GM21447 (cell line): ENCODE data around the gene PAPSS2.
"Not testable (repeated sequence)": the region's sequence is repeated elsewhere in the genome, so short reads cannot be mapped to it uniquely, and the experiment has no call there.

Source experiments
- ATAC-seq: cut with Tn5 transposase; IDR thresholded peaks from one replicate; pipeline ENCODE4 v1.9.1; 2021; ENCODE audit not compliant: unreplicated experiment

Gene PAPSS2

GRCh38 chr10:87742992-87743610, 83.4 kb downstream of the PAPSS2 start:
- ATAC-seq: not testable (repeated sequence)

DNA sequence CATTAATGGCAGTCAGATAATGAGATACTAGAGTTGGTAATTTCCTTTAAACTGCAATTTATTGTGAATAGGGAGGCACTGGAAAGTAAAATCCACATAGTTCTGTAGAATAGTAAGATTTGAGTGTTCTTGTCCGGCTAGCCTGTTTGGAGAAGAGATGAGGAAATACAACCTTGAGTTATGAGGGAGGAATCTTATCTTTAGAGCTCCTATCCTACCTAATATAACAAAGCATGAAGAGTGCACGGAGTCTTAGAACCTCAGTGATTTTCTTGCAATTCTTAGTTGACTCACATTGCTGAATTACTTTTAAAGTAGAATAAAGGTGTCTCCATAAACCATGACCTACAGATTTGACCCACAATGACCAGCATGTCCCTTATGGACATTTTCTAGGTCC, 84.9 kb downstream of the PAPSS2 start:
- no peak for ATAC-seq

DNA sequence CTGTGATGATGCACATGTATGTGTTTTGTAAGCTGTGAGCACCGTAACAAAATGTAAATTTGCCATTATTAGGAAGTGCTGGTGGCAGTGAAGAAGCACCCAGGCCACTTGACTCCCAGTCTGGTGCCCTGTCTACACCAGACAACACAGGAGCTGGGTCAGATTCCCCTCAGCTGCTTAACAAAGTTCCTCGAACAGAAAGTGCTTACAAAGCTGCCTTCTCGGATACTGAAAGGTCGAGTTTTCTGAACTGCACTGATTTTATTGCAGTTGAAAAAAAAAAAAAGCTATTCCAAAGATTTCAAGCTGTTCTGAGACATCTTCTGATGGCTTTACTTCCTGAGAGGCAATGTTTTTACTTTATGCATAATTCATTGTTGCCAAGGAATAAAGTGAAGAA, 87.2 kb downstream of the PAPSS2 start:
- ATAC-seq: no peak

- ATAC-seq: not testable (repeated sequence)
These were observed 88.6 kb downstream of the PAPSS2 start for GRCh38 chr10:87748244-87748643.

- no peak for ATAC-seq
These were observed 90.5 kb downstream of the PAPSS2 start for GRCh38 chr10:87750001-87750671.

DNA sequence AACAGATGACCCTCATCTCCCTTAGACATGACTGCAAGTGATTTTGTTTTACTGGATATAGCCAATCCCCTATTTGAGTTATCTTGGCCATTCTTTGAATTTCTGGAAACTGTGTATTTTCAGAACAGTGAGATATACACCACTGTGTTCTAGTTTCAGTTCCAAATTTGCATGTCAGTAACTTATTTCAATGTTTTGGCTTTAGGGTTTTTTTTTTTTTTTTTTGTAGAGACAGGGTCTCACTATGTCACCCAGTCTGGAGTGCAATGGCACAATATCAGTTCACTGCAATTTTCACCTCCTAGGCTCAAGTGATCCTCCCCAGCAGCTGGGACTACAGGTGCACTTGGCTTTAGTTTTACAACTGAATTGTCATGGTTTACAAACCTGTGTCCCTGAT, 91.1 kb downstream of the PAPSS2 start:
- peak; percentile 58 for ATAC-seq

DNA sequence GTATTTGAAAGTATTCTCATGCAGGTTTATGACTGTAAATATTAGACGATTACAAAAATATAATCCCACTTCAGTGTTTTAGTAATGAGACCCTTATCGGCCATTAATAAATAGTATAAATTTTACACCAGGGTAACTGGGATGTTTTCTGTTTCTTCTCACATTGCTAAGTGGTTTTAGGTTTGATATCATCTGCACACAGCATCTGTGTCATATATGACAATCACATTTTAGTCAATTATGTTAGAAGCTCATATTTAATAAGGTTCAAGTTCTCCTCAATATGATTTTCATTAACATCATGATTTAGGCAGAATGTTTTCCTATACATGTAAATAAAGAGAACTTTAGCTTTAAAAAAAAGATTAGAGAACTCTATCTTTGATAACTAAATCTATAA, 91.6 kb downstream of the PAPSS2 start:
- ATAC-seq: no peak

DNA sequence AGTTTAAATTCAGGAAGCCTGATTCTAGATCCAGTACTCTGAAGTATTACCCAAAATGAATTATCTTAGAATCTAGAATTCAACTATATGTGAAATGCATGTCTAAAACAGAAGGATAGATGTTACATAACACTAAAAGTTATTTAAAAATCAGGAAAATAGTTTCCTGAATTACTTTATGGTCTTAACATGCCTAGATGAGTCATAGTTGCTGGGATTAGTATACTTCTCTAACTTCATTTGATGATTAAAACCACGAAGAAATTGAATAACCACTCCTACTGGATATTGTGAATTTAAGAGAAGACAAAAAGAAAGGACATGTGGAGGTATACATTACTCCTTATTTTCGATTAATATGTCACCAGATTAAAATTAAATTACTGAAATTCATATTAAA, 92.9 kb downstream of the PAPSS2 start:
- no peak for ATAC-seq

DNA sequence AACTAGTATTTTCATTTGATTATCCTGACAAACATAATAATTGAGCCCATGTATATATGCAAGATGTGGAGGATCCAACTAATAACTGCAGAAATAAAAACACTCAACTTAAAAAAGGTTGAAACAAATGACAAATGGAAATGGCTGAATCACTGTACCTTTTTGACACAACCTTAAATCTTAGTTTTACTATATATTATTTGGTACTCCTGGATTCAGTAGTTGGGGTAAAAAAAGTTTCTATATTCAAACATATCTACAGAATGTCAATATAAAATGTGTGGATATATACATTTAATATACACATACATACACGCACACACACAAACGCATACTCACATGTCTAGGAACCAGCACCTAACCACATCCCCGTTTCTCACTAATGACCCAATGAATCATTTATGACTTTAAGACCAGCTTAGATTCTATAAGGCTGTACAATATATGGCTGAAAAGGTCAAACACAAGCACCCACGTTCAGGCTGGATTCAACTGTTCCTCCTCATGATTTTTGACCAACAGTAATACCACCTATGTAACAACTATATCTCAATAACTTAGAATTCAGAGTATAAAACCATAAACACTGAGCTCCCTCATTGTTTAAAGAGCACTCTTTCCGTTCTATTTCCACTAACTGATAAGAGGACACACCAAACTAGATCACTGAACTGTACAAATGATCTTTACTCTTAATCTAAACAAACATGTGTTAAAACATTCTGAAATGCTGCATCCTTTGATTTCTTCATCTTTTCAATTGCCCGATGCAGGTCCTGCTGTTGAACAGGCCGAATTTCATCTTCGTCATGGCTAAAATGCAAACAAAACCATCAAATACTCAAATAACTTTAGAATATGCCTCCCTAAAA, 94.6 kb downstream of the PAPSS2 start:
- ATAC-seq: no peak

DNA sequence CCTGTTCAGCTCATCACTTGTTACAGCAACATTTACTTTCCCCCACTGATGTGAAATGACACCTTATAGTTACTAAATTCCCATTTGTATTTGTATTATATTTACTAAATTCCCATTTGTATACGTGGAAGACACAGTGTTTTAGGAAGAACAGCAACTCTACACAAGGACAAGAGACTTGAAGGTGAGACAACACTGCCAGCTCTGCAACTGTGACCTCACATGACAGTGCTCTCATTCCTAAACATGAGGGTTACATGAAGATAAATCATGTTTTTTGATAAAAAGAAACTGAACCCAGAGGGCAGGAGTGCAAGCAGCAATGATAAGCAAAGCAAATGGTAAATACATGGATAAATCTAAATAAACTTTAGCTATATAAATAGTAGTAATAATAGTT, 98.0 kb downstream of the PAPSS2 start:
- ATAC-seq: no peak

- ATAC-seq: no peak
These were observed 99.9 kb downstream of the PAPSS2 start for GRCh38 chr10:87759551-87759950.

DNA sequence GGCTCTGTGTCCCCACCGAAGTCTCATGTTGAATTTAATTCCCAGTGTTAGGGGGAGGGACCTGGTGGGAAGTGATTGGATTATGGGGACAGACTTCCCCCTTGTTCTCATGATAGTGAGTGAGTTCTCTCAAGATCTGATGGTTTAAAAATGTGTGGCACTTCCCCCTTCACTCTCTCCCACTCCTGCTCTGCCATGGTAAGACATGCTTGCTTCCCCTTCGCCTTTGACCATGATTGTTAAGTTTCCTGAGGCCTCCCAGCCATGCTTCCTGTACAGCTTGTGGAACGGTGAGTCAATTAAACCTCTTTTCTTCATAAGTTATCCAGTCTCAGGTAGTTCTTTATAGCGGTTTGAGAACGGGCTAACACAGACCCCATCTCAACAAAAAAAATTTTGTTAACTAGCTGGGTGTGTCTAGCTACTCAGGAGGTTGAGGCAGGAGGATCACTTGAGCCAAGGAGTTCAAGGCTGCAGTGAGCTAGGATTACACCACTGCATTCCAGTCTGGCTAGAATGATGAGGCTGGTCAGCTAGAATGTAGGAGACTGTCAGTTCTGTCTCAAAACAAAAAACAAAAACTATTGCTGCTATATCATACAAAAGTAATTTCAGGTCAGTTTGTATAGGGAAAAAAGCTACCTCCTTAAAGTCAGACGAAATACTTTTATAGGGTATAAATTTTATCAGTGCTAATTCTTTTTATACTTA, 100.7 kb downstream of the PAPSS2 start:
- ATAC-seq: no peak

- no peak for ATAC-seq
These were observed 101.5 kb downstream of the PAPSS2 start for GRCh38 chr10:87761153-87761552.

GRCh38 chr10:87761892-87762291, 102.2 kb downstream of the PAPSS2 start:
- peak; percentile 80 for ATAC-seq

DNA sequence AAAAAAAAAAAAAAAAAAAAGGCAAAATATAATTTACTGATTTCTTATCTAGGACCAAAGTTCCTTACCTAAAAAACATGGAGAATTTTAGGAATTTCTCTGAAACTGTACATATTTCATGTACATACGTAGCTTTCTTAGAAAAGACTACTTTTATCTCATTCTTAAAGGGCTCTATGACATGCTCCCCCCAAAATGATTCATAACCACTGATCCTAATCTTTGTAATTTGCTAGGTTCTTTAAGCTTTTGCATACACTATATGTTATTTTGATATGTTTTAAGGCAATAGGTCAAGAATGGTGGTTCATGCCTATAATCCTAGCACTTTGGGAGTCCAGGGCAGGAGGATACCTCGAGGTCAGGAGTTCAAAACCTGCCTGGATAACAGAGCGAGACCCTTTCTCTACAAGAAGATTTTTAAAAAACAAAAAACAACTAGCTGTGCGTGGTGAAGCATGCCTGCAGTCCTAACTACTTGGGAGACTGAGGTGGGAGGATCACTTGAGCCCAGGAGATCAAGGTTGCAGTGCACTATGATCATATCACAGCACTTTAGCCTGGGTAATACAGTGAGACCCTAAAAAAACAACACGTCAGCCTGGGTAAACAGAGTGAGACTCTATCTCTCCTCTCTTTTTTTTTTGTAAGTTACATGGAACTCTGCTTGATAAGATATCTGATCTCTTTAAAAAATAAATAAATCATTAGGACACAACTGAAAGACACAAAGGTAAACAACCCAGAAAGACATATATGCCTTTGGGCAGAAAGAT, 103.6 kb downstream of the PAPSS2 start:
- ATAC-seq: no peak

- no peak for ATAC-seq
These were observed 104.6 kb downstream of the PAPSS2 start for GRCh38 chr10:87764072-87764934.

DNA sequence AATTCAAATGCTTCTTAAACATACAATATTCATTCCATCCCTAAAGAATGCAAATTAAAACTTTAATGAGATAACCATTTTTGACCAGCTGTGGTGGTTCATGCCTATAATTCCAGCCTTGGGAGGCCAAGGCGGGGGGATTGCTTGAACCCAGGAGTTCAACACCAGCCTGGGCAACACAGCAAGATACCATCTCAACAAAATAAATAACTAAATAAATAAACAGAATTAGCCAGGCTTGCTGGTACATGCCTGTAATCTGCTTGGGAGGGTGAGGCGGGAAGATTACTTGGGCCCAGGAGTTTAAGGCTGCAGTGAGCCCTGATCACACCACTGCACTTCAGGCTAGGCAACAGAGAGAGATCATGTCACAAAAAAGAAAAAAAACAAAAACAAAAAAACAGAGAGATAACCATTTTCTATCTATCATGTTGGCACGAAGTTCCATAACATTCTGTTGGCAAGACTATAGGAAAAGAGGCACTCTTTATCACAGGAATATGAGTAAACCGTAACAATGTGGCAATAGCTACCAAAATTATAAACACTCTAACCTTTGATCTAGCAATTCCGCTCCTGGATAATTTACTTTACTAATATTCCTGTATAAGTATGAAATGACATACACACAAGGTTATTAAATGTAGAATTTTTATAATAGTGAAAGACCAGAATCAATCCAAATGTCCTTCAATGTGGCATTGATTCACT, 106.1 kb downstream of the PAPSS2 start:
- ATAC-seq: no peak

DNA sequence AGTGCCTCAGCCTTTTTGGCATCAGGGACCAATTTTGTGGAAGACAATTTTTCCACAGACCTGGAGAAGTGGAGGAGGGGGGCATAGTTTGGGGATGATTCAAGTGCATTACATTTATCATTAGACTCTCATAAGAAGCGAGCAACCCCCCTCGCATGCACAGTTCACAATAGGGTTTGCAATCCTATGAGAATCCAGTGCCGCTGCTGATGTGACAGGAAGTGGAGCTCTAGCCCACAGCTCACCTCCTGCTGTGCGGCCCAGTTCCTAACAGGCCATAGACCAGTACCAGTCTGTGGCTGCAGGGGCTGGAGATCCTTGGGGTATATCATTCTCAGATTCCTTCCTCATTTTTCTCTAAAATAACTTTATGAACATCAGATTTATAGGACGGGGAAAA, 107.6 kb downstream of the PAPSS2 start:
- ATAC-seq: no peak

GRCh38 chr10:87771871-87772500, 112.3 kb downstream of the PAPSS2 start:
- no peak for ATAC-seq
